ENCODE measurements around the gene LMNA.
"Not testable (repeated sequence)": the region's sequence is repeated elsewhere in the genome, so short reads cannot be mapped to it uniquely, and the experiment has no call there.

Gene LMNA

DNA sequence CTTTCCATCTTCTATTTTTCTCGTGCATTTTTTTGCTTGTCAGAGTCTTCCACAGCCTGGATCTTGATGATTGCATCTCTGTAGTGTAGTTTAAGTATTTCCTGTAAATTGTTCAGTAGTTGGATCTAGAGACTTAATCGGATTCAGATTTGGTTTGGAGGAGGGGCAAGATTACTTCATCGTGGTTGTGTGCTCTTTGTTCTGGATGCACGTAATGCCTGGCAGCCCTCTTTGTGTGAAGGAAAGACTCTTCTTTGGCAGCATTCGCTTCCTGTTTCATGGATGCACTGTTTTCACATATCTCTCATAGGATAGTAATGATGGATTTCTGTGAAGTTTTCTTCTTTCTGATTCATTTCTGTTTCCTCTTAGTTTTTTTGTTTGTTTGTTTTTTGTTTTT is 53.0 kb downstream of the LMNA start:
- DNase-seq, result no peak

DNA sequence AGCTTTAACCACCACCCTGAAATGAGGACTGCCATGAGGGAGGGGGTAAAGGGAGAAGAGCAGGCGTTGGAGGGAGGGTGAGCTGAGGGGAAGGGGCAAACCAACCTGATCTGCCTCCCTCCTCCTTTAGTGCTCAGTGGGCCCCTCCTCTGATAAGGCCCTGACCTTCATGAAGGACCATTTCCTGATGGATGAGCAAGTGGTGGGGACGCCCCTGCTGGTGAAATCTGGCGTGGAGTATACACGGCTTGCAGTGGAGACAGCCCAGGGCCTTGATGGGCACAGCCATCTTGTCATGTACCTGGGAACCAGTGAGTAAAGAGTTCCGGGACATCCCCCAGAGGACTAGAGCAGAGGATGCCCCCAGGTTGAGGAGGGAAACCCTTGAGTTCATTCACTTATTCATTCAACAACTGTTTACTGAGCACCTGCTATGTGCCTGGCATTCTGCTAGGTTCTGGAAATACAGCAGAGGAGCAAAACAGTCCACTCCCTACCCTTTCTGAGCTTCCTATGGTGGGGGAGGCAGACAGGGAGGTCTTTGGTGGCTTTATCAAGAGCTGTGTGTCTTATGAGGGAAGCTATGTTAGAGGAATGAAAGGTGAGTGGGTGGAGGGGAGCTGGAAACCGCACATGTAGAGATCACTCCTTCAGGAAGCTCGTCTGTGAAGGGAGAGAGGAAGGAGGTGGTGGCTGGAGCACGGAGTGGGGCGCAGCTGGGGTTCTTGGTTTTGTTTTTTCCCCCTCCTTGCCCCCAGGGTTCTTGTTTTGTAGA is 58.4 kb downstream of the LMNA start:
- no peak for DNase-seq

DNA sequence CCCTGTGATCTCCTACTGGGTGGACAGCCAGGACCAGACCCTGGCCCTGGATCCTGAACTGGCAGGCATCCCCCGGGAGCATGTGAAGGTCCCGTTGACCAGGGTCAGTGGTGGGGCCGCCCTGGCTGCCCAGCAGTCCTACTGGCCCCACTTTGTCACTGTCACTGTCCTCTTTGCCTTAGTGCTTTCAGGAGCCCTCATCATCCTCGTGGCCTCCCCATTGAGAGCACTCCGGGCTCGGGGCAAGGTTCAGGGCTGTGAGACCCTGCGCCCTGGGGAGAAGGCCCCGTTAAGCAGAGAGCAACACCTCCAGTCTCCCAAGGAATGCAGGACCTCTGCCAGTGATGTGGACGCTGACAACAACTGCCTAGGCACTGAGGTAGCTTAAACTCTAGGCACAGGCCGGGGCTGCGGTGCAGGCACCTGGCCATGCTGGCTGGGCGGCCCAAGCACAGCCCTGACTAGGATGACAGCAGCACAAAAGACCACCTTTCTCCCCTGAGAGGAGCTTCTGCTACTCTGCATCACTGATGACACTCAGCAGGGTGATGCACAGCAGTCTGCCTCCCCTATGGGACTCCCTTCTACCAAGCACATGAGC is 62.2 kb downstream of the LMNA start:
- no peak for DNase-seq

- no peak for DNase-seq
Observed at GRCh38 chr1:156177919-156178654, 63.6 kb downstream of the LMNA start.

DNA sequence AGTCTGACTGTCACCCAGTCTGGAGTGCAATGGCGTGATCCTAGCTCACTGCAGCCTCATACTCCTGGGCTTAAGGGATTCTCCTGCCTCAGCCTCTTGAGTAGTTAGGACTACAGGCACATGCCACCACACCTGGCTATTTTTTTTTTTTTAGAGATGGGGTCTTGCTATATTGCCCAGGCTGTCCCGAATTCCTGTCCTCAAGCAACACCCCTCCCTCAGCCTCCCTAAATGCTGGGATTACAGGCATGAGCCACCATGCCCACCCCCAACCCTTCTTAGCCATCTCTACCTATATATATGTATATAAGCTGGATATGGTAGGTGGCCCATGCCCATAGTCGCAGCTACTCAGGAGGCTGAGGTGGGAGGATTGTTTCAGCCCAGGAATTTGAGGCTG is 66.0 kb downstream of the LMNA start:
- DNase-seq, result no peak

GRCh38 chr1:156181391-156181924 is 66.9 kb downstream of the LMNA start:
- not testable (repeated sequence) for DNase-seq

DNA sequence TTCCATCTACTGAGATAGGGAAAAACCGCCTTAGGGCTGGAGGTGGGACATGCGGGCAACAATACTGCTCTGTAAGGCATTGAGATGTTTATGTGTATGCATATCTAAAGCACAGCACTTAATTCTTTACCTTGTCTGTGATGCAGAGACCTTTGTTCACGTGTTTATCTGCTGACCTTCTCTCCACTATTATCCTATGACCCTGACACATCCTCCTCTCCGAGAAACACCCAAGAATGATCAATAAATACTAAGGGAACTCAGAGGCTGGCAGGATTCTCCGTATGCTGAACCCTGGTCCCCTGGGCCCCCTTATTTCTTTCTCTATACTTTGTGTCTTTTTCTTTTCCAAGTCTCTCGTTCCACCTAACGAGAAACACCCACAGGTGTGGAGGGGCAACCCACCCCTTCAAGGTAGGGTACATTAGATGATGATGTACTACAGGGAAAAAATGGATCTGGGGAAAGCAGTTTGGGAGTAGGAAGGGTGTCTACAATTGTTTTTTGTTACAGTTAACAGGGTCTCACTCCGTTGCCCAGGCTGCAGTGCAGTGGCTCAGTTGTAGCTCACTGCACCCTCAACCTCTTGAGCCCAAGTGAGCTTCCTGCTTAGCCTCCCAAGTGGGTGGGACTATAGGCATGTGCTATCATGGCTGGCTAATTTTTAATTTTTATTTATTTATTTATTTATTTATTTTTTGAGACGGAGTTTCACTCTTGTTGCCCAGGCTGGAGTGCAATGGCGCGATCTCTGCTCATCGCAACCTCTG is 67.7 kb downstream of the LMNA start:
- DNase-seq, result not testable (repeated sequence)

DNA sequence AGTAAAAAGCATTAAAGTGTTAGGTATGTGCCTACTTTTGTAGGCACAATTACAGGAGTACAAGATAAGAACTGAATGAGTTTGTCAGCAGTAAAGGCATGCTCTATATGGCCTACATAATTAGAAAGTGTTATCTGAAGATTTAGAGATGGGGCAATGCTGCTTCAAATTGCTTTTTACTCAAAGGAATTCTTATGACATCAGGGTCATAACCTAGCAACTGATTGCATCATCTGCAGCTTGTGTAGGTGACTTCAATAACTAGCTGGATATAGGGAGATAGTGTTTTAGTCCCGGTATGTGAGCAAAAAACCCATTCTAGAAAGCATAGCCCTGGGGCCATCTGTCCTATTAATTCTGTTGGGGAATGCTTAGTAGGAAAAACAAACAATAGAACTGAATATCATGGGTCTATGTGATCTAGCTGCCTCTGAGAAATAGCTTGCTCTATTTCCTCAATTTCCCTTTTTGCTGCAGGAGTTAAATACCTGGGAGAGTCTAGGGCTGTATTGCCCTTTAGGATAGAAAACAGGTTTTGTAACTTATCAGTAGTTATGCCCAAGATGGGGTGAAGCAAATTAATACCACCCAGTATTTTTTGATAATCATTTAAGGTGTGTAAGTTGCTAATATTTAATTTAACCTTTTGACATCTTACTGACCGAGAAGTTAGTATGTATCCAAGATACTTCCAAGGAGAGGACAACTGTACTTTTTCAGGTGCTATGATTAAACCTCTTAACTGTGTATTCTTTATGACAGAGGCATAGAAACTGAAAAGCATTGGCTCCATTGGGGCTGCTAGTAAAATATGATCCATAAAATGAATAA is 72.1 kb downstream of the LMNA start:
- DNase-seq, result not testable (repeated sequence)

Data from NCI-H2081 treated with DMSO at 0.1 percent for 48 hours (cell line).